DND-41 (cell line): ENCODE results near the gene KLHL1.

Source experiments
- ATAC-seq: fragments of 200-7000 bp; cut with Tn5 transposase; 3 replicates; pipeline ENCODE4 v1.9.1; 2021; ENCODE audit warnings: low read depth; ENCODE audit not compliant: insufficient read depth
- DNase-seq: peaks from one replicate; pipeline ENCODE4 v3.0.0-alpha.2; 2020
- H2AFZ ChIP-seq: 2 replicates; pipeline ENCODE4 v1.6.0; 2012; ENCODE audit warnings: low read depth, low read length
- H3K27ac ChIP-seq: 2 replicates; pipeline ENCODE4 v1.5.1; 2012; ENCODE audit warnings: low read length, inconsistent platforms
- H3K27me3 ChIP-seq: fragments of 200-600 bp; sonication (generic); 2 replicates; pipeline ENCODE4 v1.6.0; 2012; ENCODE audit warnings: low read length, mild to moderate bottlenecking, inconsistent platforms; ENCODE audit not compliant: insufficient read depth, poor library complexity
- H3K36me3 ChIP-seq: 2 replicates; pipeline ENCODE4 v1.5.1; 2012; ENCODE audit warnings: low read length, inconsistent platforms; ENCODE audit not compliant: insufficient read depth
- H3K4me1 ChIP-seq: 2 replicates; pipeline ENCODE4 v1.5.1; 2012; ENCODE audit warnings: mild to moderate bottlenecking, low read length; ENCODE audit not compliant: insufficient read depth
- H3K4me2 ChIP-seq: 2 replicates; pipeline ENCODE4 v1.6.0; 2012; ENCODE audit warnings: mild to moderate bottlenecking, moderate library complexity, low read length, inconsistent platforms; ENCODE audit not compliant: insufficient read depth
- H3K4me3 ChIP-seq, 2 experiments: fragments of 200-600 bp in 1 of 2; shearing (Covaris generic) in 1 of 2; 2 replicates each; pipeline ENCODE4 v1.5.1; 2012 to 2016; ENCODE audit warnings: inconsistent platforms in 2 of 2, low read length in 2 of 2, mild to moderate bottlenecking in 2 of 2, low read depth in 1 of 2, moderate library complexity in 1 of 2
- H3K79me2 ChIP-seq: 2 replicates; pipeline ENCODE4 v1.6.0; 2012; ENCODE audit warnings: low read length, inconsistent platforms; ENCODE audit not compliant: insufficient read depth
- H3K9ac ChIP-seq: 2 replicates; pipeline ENCODE4 v1.6.0; 2012; ENCODE audit warnings: low read depth, mild to moderate bottlenecking, inconsistent platforms, low read length, moderate library complexity
- H3K9me3 ChIP-seq: 2 replicates; pipeline ENCODE4 v1.5.1; 2012; ENCODE audit warnings: low read length, moderate library complexity, mild to moderate bottlenecking, inconsistent platforms; ENCODE audit not compliant: insufficient read depth, severe bottlenecking
- H4K20me1 ChIP-seq: 2 replicates; pipeline ENCODE4 v1.6.0; 2012; ENCODE audit warnings: low read length; ENCODE audit not compliant: insufficient read depth
- CTCF ChIP-seq: IDR thresholded peaks from 2 replicates; pipeline ENCODE4 v1.5.1; 2012; ENCODE audit warnings: borderline replicate concordance, low read length, moderate library complexity, mild to moderate bottlenecking; ENCODE audit not compliant: poor library complexity, severe bottlenecking; ENCODE audit errors: extremely low read depth
- EZH2 ChIP-seq: IDR thresholded peaks from 3 replicates; pipeline ENCODE4 v1.6.1; 2012; ENCODE audit warnings: borderline replicate concordance, low read depth, mild to moderate bottlenecking, moderate library complexity, low read length, inconsistent platforms; ENCODE audit not compliant: severe bottlenecking

Gene KLHL1

GRCh38 chr13:69737129-69737935 is 370.9 kb downstream of the KLHL1 start:
- Histone ChIP-seq H3K27me3 (no peaks in the 10 kb centered on the region), H3K4me2 (no peak overlapping the region), H4K20me1 (no peaks in the 10 kb centered on the region), H3K27ac (no peak overlapping the region), H3K79me2 (no peaks in the 10 kb centered on the region), H3K4me3 (no peak overlapping the region), H3K4me1 (no peaks in the 10 kb centered on the region), H3K9ac (no peak overlapping the region), H2AFZ (no peak overlapping the region), H3K36me3 (no peaks in the 10 kb centered on the region), H3K9me3 (no peaks in the 10 kb centered on the region)
- no peak for DNase-seq
- ATAC-seq, result no peak
- TF ChIP-seq CTCF (no peak), EZH2 (no peak)

- H3K9ac ChIP-seq, result no peak overlapping the region
- no peaks in the 10 kb centered on the region for H3K9me3 ChIP-seq
- no peak for DNase-seq
- H3K27me3 ChIP-seq, result no peaks in the 10 kb centered on the region
- no peaks in the 10 kb centered on the region for H3K4me1 ChIP-seq
- no peak overlapping the region for H3K27ac ChIP-seq
- H2AFZ ChIP-seq, result no peak overlapping the region
- no peak overlapping the region for H3K4me2 ChIP-seq
- TF ChIP-seq EZH2 (no peak), CTCF (no peak)
- no peaks in the 10 kb centered on the region for H4K20me1 ChIP-seq
- no peaks in the 10 kb centered on the region for H3K79me2 ChIP-seq
- no peak for ATAC-seq
- no peaks in the 10 kb centered on the region for H3K36me3 ChIP-seq
- no peak overlapping the region for H3K4me3 ChIP-seq
These were observed 386.6 kb downstream of the KLHL1 start for GRCh38 chr13:69721631-69722030.

- no peak for ATAC-seq
- DNase-seq, result no peak
- no peak overlapping the region for H3K4me2 ChIP-seq
These were observed 387.8 kb downstream of the KLHL1 start for GRCh38 chr13:69720278-69720983.

More at GRCh38 chr13:69720278-69720983, 387.8 kb downstream of the KLHL1 start:
- TF ChIP-seq CTCF (no peak), EZH2 (no peak)
- no peak overlapping the region for H2AFZ ChIP-seq
- H3K9ac ChIP-seq, result no peak overlapping the region
- H3K27me3 ChIP-seq, result no peaks in the 10 kb centered on the region
- H3K4me1 ChIP-seq, result no peaks in the 10 kb centered on the region
- no peak overlapping the region for H3K4me3 ChIP-seq
- no peaks in the 10 kb centered on the region for H4K20me1 ChIP-seq
- H3K9me3 ChIP-seq, result no peaks in the 10 kb centered on the region
- no peaks in the 10 kb centered on the region for H3K79me2 ChIP-seq
- H3K36me3 ChIP-seq, result no peaks in the 10 kb centered on the region
- no peak overlapping the region for H3K27ac ChIP-seq
